MM.1S (cell line): Measurements from ENCODE around the gene ENDOU.
A peak's percentile ranks its signal among the peaks of the same experiment; 100 is the strongest.

Experiments used
- DNase-seq: peaks from one replicate; pipeline ENCODE4 v3.0.0-alpha.2; 2015
- H2AFZ ChIP-seq: fragments of 300-600 bp; sonication (generic); 2 replicates; pipeline ENCODE4 v1.6.0; 2016; ENCODE audit warnings: antibody characterized with exemption, low read length
- H3F3A ChIP-seq: fragments of 300-600 bp; sonication (generic); 2 replicates; pipeline ENCODE4 v1.6.1; 2016; ENCODE audit warnings: mild to moderate bottlenecking, antibody characterized with exemption, low read length, moderate library complexity, mixed read lengths; ENCODE audit not compliant: insufficient read depth
- H3K27ac ChIP-seq: fragments of 300-600 bp; sonication (generic); 2 replicates; pipeline ENCODE4 v1.5.1; 2016; ENCODE audit warnings: mild to moderate bottlenecking, low read length
- H3K27me3 ChIP-seq: fragments of 300-600 bp; sonication (generic); replicated peaks from 2 replicates; pipeline ENCODE4 v1.6.0; 2016; ENCODE audit warnings: low read length; ENCODE audit not compliant: insufficient read depth
- H3K36me3 ChIP-seq: fragments of 300-600 bp; sonication (generic); replicated peaks from 2 replicates; pipeline ENCODE4 v1.6.1; 2016; ENCODE audit warnings: mild to moderate bottlenecking, low read length, mixed read lengths; ENCODE audit not compliant: insufficient read depth
- H3K4me1 ChIP-seq: fragments of 300-600 bp; sonication (generic); 2 replicates; pipeline ENCODE4 v1.6.1; 2016; ENCODE audit warnings: low read length, mixed read lengths
- H3K4me2 ChIP-seq: fragments of 300-600 bp; sonication (generic); 2 replicates; pipeline ENCODE4 v1.6.0; 2016; ENCODE audit warnings: low read depth, low read length
- H3K4me3 ChIP-seq: fragments of 300-600 bp; sonication (generic); 2 replicates; pipeline ENCODE4 v1.5.1; 2016; ENCODE audit warnings: low read length, mixed read lengths
- H3K79me2 ChIP-seq: fragments of 300-600 bp; sonication (generic); 2 replicates; pipeline ENCODE4 v1.6.1; 2016; ENCODE audit warnings: mixed run types, low read length, mixed read lengths
- H3K9ac ChIP-seq: fragments of 300-600 bp; sonication (generic); 2 replicates; pipeline ENCODE4 v1.6.1; 2016; ENCODE audit warnings: low read length, mixed read lengths
- H3K9me2 ChIP-seq: fragments of 300-600 bp; sonication (generic); replicated peaks from 2 replicates; pipeline ENCODE4 v1.6.1; 2016; ENCODE audit warnings: mild to moderate bottlenecking, low read length, mixed read lengths; ENCODE audit not compliant: insufficient read depth
- H3K9me3 ChIP-seq: fragments of 300-600 bp; sonication (generic); replicated peaks from 2 replicates; pipeline ENCODE4 v1.6.1; 2016; ENCODE audit warnings: mild to moderate bottlenecking, low read length, mixed read lengths; ENCODE audit not compliant: insufficient read depth
- H4K20me1 ChIP-seq: fragments of 300-600 bp; sonication (generic); 2 replicates; pipeline ENCODE4 v1.6.1; 2016; ENCODE audit warnings: mild to moderate bottlenecking, low read length, moderate library complexity, mixed read lengths; ENCODE audit not compliant: insufficient read depth
- CTCF ChIP-seq: fragments of 300-600 bp; sonication (generic); IDR thresholded peaks from 2 replicates; pipeline ENCODE4 v1.5.1; 2016; ENCODE audit warnings: antibody characterized with exemption, low read length, mixed read lengths
- EZH2 ChIP-seq: fragments of 300-600 bp; sonication (generic); optimal IDR thresholded peaks from 2 replicates; pipeline ENCODE3; 2017; ENCODE audit warnings: low read depth, mild to moderate bottlenecking, antibody characterized with exemption, low read length, mixed read lengths
- EZH2phosphoT487 ChIP-seq: fragments of 300-600 bp; sonication (generic); IDR thresholded peaks from 2 replicates; pipeline ENCODE4 v1.6.1; 2018; ENCODE audit warnings: antibody characterized with exemption, low read length

Gene ENDOU

GRCh38 chr12:47715877-47716548 is 9.3 kb downstream of the ENDOU start:
- H3K9me2 ChIP-seq, result no peaks in the 10 kb centered on the region
- no peaks in the 10 kb centered on the region for H4K20me1 ChIP-seq
- H3K27me3 ChIP-seq, result no peaks in the 10 kb centered on the region
- H3K4me2 ChIP-seq, result no peak overlapping the region
- no peak overlapping the region for H3K9ac ChIP-seq
- no peaks in the 10 kb centered on the region for H3K79me2 ChIP-seq
- H3K4me1 ChIP-seq, result peaks cover 11% of the 10 kb centered on the region
- no peak for TF ChIP-seq EZH2phosphoT487
- no peak for TF ChIP-seq EZH2
- TF ChIP-seq CTCF, result no peak
- DNase-seq, result no peak
- no peak overlapping the region for H3K27ac ChIP-seq
- no peak overlapping the region for H2AFZ ChIP-seq
- no peaks in the 10 kb centered on the region for H3F3A ChIP-seq
- no peaks in the 10 kb centered on the region for H3K36me3 ChIP-seq
- no peaks in the 10 kb centered on the region for H3K9me3 ChIP-seq
- H3K4me3 ChIP-seq, result no peak overlapping the region

GRCh38 chr12:47715393-47715876 is 9.9 kb downstream of the ENDOU start:
- Histone ChIP-seq H2AFZ (no peak overlapping the region), H3K9ac (no peak overlapping the region)

DNA sequence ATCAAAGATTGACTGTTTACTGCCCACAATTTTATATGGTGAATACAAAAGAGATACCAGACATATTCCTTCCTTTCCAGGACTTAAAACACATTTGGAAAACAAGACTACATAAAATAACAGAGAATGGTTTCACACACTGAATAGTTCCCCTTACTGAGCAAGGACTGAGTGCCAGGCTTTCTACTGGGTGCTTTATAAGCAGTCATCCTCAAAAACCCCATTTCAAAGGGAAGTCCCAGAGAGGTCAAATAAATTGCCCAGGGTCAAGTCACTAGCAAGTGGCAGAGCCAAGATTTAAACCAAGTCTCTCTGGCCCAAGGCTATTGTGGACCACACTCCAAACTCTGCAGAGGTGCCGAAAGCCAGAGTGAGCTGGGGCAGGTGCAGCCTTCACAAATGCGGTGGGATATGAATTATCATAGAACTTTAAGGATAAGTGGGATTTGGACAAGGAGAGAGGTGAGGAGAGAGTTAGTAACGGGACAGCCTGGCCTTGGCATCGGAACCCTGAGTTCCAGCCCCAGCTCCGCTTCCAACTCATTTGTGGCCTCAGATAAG is 10.4 kb downstream of the ENDOU start:
- H3K4me1 ChIP-seq, result peaks cover 11% of the 10 kb centered on the region
- H3K4me2 ChIP-seq, result no peak overlapping the region
- H3F3A ChIP-seq, result no peaks in the 10 kb centered on the region
- DNase-seq, result no peak
- no peaks in the 10 kb centered on the region for H3K27me3 ChIP-seq
- no peak overlapping the region for H3K9ac ChIP-seq
- H3K36me3 ChIP-seq, result no peaks in the 10 kb centered on the region
- no peak overlapping the region for H3K27ac ChIP-seq
- no peaks in the 10 kb centered on the region for H3K9me2 ChIP-seq
- H3K9me3 ChIP-seq, result no peaks in the 10 kb centered on the region
- H4K20me1 ChIP-seq, result no peaks in the 10 kb centered on the region
- H3K4me3 ChIP-seq, result no peak overlapping the region
- H2AFZ ChIP-seq, result no peak overlapping the region
- H3K79me2 ChIP-seq, result no peaks in the 10 kb centered on the region
- no peak for TF ChIP-seq CTCF

More at GRCh38 chr12:47715393-47715876, 9.9 kb downstream of the ENDOU start:
- Histone ChIP-seq H3F3A (no peaks in the 10 kb centered on the region), H3K4me2 (no peak overlapping the region), H3K36me3 (no peaks in the 10 kb centered on the region), H3K9me2 (no peaks in the 10 kb centered on the region), H3K9me3 (no peaks in the 10 kb centered on the region), H4K20me1 (no peaks in the 10 kb centered on the region), H3K4me3 (no peak overlapping the region), H3K27me3 (no peaks in the 10 kb centered on the region), H3K4me1 (peaks cover 11% of the 10 kb centered on the region), H3K27ac (no peak overlapping the region), H3K79me2 (no peaks in the 10 kb centered on the region)
- peak; percentile 84 for DNase-seq
- TF ChIP-seq EZH2, result no peak
- no peak for TF ChIP-seq EZH2phosphoT487
- TF ChIP-seq CTCF, result peak; percentile 72
